Measurements from ENCODE around the gene PLEKHA8.

DNA sequence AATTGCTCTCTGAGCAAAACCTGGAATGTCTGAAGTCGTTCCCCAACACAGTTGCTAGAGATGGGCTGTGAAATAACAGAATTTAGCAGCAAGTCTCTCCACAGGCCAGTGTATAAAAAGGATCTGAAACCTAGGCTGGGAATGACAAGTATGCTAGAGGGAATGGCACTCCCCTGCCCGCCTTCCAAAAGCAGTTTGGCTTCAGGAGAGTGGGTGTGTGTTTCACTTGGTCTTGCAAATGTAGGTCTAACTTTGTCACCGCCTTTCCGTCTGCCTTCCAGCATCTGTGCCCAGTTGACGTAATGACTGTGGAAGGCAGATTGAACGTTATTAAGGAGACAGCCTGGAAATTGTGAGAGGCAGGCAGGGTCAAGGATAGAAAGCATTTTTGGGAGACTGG, 88.6 kb downstream of the PLEKHA8 start:
- TF ChIP-seq, protein P1, sequence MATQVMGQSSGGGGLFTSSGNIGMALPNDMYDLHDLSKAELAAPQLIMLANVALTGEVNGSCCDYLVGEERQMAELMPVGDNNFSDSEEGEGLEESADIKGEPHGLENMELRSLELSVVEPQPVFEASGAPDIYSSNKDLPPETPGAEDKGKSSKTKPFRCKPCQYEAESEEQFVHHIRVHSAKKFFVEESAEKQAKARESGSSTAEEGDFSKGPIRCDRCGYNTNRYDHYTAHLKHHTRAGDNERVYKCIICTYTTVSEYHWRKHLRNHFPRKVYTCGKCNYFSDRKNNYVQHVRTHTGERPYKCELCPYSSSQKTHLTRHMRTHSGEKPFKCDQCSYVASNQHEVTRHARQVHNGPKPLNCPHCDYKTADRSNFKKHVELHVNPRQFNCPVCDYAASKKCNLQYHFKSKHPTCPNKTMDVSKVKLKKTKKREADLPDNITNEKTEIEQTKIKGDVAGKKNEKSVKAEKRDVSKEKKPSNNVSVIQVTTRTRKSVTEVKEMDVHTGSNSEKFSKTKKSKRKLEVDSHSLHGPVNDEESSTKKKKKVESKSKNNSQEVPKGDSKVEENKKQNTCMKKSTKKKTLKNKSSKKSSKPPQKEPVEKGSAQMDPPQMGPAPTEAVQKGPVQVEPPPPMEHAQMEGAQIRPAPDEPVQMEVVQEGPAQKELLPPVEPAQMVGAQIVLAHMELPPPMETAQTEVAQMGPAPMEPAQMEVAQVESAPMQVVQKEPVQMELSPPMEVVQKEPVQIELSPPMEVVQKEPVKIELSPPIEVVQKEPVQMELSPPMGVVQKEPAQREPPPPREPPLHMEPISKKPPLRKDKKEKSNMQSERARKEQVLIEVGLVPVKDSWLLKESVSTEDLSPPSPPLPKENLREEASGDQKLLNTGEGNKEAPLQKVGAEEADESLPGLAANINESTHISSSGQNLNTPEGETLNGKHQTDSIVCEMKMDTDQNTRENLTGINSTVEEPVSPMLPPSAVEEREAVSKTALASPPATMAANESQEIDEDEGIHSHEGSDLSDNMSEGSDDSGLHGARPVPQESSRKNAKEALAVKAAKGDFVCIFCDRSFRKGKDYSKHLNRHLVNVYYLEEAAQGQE (IDR thresholded peaks at IDR 0.05; ENCODE audit: low read depth, low read length) = no peak
- TF ChIP-seq POLR2A (IDR thresholded peaks at IDR 0.05; ENCODE audit: low read depth, low read length) = no peak
- TF ChIP-seq SPI1 (IDR thresholded peaks at IDR 0.05; ENCODE audit: borderline replicate concordance, insufficient read depth, low read depth, low read length) = no peak
- no peak for TF ChIP-seq RAD21 (IDR thresholded peaks at IDR 0.05; ENCODE audit: insufficient read depth, low read depth, low read length)
- TF ChIP-seq, protein P2, sequence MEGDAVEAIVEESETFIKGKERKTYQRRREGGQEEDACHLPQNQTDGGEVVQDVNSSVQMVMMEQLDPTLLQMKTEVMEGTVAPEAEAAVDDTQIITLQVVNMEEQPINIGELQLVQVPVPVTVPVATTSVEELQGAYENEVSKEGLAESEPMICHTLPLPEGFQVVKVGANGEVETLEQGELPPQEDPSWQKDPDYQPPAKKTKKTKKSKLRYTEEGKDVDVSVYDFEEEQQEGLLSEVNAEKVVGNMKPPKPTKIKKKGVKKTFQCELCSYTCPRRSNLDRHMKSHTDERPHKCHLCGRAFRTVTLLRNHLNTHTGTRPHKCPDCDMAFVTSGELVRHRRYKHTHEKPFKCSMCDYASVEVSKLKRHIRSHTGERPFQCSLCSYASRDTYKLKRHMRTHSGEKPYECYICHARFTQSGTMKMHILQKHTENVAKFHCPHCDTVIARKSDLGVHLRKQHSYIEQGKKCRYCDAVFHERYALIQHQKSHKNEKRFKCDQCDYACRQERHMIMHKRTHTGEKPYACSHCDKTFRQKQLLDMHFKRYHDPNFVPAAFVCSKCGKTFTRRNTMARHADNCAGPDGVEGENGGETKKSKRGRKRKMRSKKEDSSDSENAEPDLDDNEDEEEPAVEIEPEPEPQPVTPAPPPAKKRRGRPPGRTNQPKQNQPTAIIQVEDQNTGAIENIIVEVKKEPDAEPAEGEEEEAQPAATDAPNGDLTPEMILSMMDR (IDR thresholded peaks at IDR 0.05 in 2 of 3, conservative IDR thresholded peaks at IDR 0.05 in 1 of 3; ENCODE audit: control insufficient read depth in 2 of 3, extremely low read depth in 1 of 3, insufficient read depth in 1 of 3, low read depth in 3 of 3, low read length in 3 of 3) = no peak
- no peak for TF ChIP-seq SUPT20H (IDR thresholded peaks at IDR 0.05; ENCODE audit: borderline replicate concordance, control insufficient read depth, low read depth, low read length)
- no peak for TF ChIP-seq EED (IDR thresholded peaks at IDR 0.05; ENCODE audit: low read depth)
- no peak for TF ChIP-seq EZH2 (IDR thresholded peaks at IDR 0.05; ENCODE audit: borderline replicate concordance, control insufficient read depth, low read depth, low read length)
- no peak for TF ChIP-seq SUZ12 (IDR thresholded peaks at IDR 0.05; ENCODE audit: unreplicated experiment)
- TF ChIP-seq SREBF2 (IDR thresholded peaks at IDR 0.05; ENCODE audit: low read length) = no peak
- TF ChIP-seq, protein P3, sequence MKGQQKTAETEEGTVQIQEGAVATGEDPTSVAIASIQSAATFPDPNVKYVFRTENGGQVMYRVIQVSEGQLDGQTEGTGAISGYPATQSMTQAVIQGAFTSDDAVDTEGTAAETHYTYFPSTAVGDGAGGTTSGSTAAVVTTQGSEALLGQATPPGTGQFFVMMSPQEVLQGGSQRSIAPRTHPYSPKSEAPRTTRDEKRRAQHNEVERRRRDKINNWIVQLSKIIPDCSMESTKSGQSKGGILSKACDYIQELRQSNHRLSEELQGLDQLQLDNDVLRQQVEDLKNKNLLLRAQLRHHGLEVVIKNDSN (IDR thresholded peaks at IDR 0.05; ENCODE audit: borderline replicate concordance, extremely low read length, insufficient read depth, low read depth, low read length) = no peak
- no peak for TF ChIP-seq RB1 (IDR thresholded peaks at IDR 0.05; ENCODE audit: borderline replicate concordance)
- TF ChIP-seq HDAC2 (IDR thresholded peaks at IDR 0.05) = no peak
